Ectodermal cell (in vitro differentiated cells): ENCODE measurements around the gene IMPA2.
"Not testable (repeated sequence)": the region's sequence is repeated elsewhere in the genome, so short reads cannot be mapped to it uniquely, and the experiment has no call there.

Source experiments
- H3K27ac ChIP-seq: 2 replicates; pipeline ENCODE4 v1.7.0; 2013; ENCODE audit warnings: mild to moderate bottlenecking, low read depth, low read length; ENCODE audit not compliant: insufficient read depth, poor library complexity, severe bottlenecking
- H3K27me3 ChIP-seq: 2 replicates; pipeline ENCODE4 v1.7.0; 2013; ENCODE audit warnings: mild to moderate bottlenecking, low read length; ENCODE audit not compliant: insufficient read depth, control insufficient read depth, poor library complexity, severe bottlenecking
- H3K36me3 ChIP-seq: one replicate; pipeline ENCODE4 v1.7.0; 2013; ENCODE audit warnings: low read length; ENCODE audit not compliant: control insufficient read depth, insufficient read depth
- H3K4me1 ChIP-seq: one replicate; pipeline ENCODE4 v1.7.0; 2013; ENCODE audit warnings: low read length; ENCODE audit not compliant: control insufficient read depth, insufficient read depth
- H3K4me3 ChIP-seq: 2 replicates; pipeline ENCODE4 v1.7.0; 2013; ENCODE audit warnings: low read depth, low read length, control low read depth; ENCODE audit not compliant: insufficient read depth
- H3K9me3 ChIP-seq: 2 replicates; pipeline ENCODE4 v1.7.0; 2013; ENCODE audit warnings: mild to moderate bottlenecking, low read length, moderate library complexity; ENCODE audit not compliant: control insufficient read depth
- WGBS, 2 experiments: methylation state at CpG; one replicate each; pipeline ENCODE4 v1.1.7; 2013; ENCODE audit warnings: missing lambda C conversion rate in 2 of 2; 5-methylcytosine and 5-hydroxymethylcytosine counted together

IMPA2 gene

DNA sequence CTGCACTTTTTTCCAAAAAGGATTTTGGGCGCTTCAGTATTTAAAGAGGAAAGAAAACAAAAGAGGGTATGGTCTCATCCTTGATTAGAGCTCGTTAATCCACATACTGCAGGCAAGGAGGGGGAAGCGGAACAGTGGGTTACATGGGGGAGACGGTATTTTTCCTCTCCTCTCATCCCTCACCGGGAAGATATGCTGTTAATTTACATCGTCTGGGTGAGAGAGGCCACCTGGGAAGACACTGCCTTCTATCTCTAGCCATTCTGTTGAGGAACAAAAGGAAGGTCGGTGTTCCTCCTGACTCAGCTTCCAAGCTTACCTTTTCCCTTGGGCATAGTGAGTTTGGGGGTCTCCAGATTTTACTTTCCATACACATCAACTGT lies 52.3 kb downstream of the IMPA2 start:
- Histone ChIP-seq H3K4me1 (no peaks in the 10 kb centered on the region), H3K4me3 (no peak overlapping the region), H3K9me3 (no peaks in the 10 kb centered on the region), H3K27me3 (peaks cover 16% of the 10 kb centered on the region), H3K27ac (no peak overlapping the region), H3K36me3 (peaks cover 20% of the 10 kb centered on the region)
- 68 to 75% methylated on average over 7 of the region's 7 CpGs for WGBS, 2 experiments

DNA sequence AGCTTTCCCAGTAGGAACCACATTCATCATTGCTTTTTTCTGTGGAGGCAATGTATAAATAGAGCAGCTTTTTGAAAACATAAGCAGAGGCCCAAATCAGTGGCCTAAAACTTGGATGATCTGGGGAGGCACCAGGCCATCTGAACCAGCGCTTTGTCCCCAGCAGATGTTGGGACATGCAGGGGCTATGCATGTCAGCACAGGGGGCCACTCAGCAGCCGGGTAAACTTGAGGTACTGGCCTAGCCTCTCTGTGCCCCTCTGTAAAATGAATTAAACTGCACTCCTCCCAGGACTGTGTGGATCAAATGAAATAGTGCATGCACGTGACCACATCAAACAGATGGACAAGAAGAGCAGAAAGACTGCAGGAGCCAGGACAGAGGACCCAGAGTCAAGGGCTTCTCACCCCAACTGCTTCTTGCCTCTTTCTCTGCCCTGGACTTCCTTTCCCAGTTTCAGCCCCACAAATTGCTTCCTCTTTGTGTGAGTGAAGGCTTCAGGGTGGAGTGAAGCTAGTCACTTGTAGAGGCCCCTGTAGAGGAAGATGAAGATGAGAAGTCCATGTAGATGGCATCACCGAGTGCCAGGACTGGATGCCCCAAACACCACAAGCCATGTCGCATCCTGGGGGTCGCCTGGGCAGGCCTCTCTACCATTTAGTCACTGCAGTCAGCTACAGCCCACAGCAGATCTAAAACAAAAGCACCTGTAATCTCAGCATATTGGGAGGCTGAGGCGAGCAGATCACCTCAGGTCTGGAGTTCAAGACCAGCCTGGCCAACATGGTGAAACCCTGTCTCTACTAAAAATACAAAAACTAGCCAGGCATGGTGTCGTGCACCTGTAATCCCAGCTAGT lies 53.2 kb downstream of the IMPA2 start:
- Histone ChIP-seq H3K36me3 (peaks cover 19% of the 10 kb centered on the region), H3K9me3 (no peaks in the 10 kb centered on the region), H3K27me3 (peaks cover 21% of the 10 kb centered on the region), H3K4me1 (no peaks in the 10 kb centered on the region), H3K4me3 (no peak overlapping the region), H3K27ac (no peak overlapping the region)
- 91 to 92% methylated on average over 8 of the region's 8 CpGs for WGBS, 2 experiments

DNA sequence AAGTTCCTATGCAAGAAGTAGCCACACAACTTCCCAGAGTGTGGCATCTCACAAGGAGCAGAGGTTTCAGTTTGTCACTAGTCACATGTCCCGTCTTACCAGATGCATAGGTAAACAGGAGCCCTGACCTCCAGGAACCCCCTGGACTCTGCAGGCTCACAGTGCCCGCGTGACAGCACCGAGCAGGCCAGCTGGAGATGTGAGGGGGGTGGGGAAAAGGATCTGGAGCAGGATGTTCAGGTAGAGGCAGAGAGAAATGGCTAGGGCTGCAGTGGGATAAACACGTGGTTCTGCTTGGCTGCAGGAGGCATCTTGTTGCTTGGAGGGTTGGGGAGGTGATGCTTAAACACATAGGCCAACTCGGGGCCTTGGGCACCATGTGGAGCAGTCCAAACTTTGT lies 54.2 kb downstream of the IMPA2 start:
- no peak overlapping the region for H3K27ac ChIP-seq

DNA sequence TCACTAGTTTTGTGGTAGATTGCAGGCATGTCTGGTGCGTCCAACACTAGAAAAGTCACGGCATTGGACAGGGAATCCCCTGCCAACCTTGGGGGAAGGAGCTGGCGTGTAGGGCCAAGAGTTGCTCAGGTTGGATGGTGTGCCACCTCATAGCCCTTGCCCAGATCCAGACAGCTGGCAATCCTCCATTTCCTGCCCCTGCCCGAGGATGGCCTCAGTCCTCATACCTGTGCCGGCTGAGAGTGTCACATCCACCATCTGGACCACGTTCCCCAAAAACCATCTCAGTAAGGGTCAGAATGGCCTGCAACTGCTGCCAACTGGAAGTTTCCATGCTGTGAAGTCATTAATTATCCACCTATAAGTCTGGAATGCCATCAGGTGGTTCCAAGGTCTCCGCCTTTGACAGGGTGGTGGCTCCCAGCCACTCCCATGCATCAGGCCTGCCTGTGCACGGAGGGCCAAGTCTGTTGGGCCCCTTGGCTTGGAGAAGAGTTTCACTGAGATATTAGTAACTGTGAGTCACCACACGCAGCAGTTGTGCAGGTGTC lies 55.0 kb downstream of the IMPA2 start:
- H3K9me3 ChIP-seq: no peaks in the 10 kb centered on the region
- no peaks in the 10 kb centered on the region for H3K4me1 ChIP-seq
- H3K4me3 ChIP-seq: no peak overlapping the region
- H3K36me3 ChIP-seq: peaks cover 2% of the 10 kb centered on the region
- WGBS, 2 experiments: 64 to 66% methylated on average over 9 of the region's 9 CpGs
- no peak overlapping the region for H3K27ac ChIP-seq
- peaks cover 24% of the 10 kb centered on the region for H3K27me3 ChIP-seq

More for the DNA sequence above, 54.2 kb downstream of the IMPA2 start:
- peaks cover 10% of the 10 kb centered on the region for H3K36me3 ChIP-seq
- H3K9me3 ChIP-seq: no peaks in the 10 kb centered on the region
- H3K4me1 ChIP-seq: no peaks in the 10 kb centered on the region
- peaks cover 24% of the 10 kb centered on the region for H3K27me3 ChIP-seq
- no peak overlapping the region for H3K4me3 ChIP-seq
- WGBS, 2 experiments: 82 to 83% methylated on average over 6 of the region's 6 CpGs

DNA sequence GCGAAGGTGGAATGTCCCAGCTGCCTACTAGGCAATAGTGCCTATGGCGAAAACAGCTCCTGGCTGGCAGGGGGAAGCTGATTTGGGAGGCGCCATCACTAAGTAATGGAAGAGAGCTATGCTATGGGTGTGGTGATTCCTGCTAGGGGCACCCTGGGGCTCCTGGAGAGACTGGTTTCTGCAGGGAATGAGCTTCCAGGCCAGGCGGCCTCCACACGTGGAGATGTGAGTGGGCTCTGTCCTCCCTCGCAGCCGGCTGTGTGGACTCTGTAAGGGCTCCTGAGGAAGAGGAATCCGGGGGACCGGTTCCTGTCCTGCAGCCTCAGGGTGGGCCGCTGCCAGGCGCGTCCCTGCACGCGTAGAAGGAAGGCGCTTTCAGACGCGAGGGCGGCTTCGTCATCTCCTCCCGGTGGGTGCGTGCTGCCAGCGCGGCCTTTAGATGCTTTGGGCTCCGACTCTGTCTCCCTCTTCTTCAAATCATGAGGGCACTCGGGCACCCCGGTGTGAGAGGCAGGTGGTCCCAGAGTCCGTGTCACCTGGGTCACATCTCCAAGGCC lies 56.9 kb downstream of the IMPA2 start:
- WGBS, 2 experiments: 26% methylated on average over 27 of the region's 27 CpGs
- H3K9me3 ChIP-seq: no peaks in the 10 kb centered on the region
- peak overlapping the region; percentile 61 for H3K4me3 ChIP-seq
- H3K4me1 ChIP-seq: no peaks in the 10 kb centered on the region
- H3K27ac ChIP-seq: no peak overlapping the region
- H3K27me3 ChIP-seq: peaks cover 24% of the 10 kb centered on the region
- no peaks in the 10 kb centered on the region for H3K36me3 ChIP-seq

DNA sequence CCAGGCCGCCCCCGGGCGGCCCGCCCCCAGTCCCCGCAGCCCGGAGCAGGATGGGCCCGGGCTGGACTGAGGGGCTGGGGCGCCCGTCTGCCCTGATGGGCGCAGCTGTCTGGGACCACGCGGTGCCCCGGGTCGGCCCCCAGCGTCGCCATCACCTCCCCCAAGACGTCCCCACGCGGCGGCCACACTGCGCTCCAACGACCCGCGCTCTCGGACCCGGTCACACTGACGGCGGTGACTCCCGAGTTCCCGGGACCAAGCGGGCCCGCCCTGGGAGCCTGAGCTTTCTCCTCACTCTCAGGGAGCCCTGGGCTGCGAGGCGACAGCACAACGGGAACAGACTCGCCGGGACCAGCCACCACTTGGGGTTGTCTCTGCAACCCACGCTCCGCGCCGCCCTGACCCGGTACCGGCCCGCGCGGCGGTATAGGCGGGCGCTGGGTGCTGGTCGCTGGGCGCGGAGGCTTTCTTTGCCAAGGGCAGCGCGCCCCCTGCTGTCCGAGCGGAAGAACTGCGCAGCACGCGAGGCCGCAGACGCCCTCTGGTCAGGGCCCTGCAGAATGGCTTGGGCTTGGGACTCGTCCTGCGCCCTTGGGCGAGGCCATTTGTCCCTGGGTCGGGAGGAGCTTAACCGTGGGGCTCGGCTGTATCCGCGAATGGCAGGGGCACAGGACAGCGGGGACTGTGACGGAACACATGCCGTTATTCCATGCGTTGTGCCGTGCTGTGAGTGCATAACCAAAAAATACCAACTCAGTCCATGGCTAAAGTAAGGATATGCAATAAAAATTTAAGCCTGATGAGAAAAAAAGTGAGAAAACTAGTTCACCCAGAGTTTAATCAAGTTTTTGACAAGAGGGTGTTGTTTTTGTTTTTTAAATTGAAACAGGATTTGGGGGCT lies 57.6 kb downstream of the IMPA2 start:
- no peaks in the 10 kb centered on the region for H3K36me3 ChIP-seq
- H3K9me3 ChIP-seq: no peaks in the 10 kb centered on the region
- H3K4me1 ChIP-seq: no peaks in the 10 kb centered on the region
- WGBS, 2 experiments: 1% methylated on average over 74 of the region's 74 CpGs
- H3K27me3 ChIP-seq: peaks cover 24% of the 10 kb centered on the region
- peak overlapping the region; percentile 61 for H3K4me3 ChIP-seq
- H3K27ac ChIP-seq: no peak overlapping the region

DNA sequence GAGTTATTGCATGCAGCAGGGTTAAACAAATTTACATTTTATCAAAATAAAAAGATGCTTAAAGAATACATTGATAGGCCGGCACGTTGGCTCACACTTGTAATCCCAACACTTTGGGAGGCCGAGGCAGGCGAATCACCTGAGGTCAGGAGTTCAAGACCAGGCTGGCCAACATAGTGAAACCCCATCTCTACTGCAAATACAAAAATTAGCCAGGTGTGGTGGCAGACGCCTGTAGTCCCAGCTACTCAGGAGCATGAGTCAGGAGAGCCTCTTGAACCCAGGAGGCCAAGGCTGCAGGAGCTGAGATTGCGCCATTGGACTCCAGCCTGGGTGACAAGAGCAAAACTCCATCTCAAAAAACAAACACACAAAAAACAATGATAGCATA lies 58.2 kb downstream of the IMPA2 start:
- H3K27ac ChIP-seq, H3K4me3 ChIP-seq, H3K9me3 ChIP-seq, H3K4me1 ChIP-seq, H3K36me3 ChIP-seq: not testable (repeated sequence)
- peaks cover 24% of the 10 kb centered on the region for H3K27me3 ChIP-seq
- WGBS, 2 experiments: 73 to 76% methylated on average over 6 of the region's 6 CpGs

DNA sequence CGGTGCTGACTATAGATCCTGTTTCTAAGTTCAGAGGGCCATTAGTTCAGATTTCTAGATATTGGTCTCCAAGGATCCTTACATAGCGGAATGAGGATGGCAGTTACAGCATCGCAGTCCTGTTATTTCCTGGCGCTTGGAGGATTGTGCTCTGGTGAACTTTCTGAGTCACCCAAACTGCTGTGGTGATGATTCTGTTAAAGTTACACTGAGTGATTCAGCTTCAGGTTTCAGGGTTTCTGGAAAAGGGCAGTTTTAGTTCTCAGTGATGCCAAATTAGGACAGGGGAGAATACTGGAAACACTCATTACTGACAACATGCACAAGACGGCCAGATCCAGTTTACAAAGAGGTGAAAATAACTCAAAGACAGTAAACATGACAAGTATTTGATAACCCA lies 60.3 kb downstream of the IMPA2 start:
- H3K27ac ChIP-seq: no peak overlapping the region
- H3K9me3 ChIP-seq: no peaks in the 10 kb centered on the region
- WGBS, 2 experiments: 72 to 78% methylated on average over 5 of the region's 5 CpGs
- H3K4me1 ChIP-seq: no peaks in the 10 kb centered on the region
- no peaks in the 10 kb centered on the region for H3K36me3 ChIP-seq
- peaks cover 24% of the 10 kb centered on the region for H3K27me3 ChIP-seq
- no peak overlapping the region for H3K4me3 ChIP-seq

DNA sequence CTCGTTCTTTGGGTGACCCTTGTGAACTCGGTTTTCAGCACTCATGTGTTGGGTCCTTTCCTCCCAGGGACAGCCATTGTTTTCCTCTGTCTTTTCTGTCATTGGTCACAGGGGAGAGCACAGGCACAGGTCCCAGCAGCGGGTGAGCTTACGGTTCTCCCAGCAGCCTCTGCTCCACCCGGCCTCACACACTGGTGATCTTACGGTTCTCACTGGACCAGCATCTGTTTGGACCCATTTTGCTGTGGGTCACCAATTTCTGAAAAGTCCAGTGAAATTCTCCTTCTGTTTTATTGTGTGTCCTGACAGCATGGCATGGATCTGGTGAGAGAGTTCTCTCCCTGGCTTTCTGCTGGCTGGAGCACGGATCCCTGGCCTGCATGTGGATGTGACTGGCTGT lies 62.5 kb downstream of the IMPA2 start:
- H3K27me3 ChIP-seq: peaks cover 7% of the 10 kb centered on the region
- no peak overlapping the region for H3K4me3 ChIP-seq
- H3K36me3 ChIP-seq: no peaks in the 10 kb centered on the region
- H3K27ac ChIP-seq: no peak overlapping the region
- WGBS, 2 experiments: 81 to 82% methylated on average over 7 of the region's 7 CpGs
- no peaks in the 10 kb centered on the region for H3K9me3 ChIP-seq
- H3K4me1 ChIP-seq: no peaks in the 10 kb centered on the region

DNA sequence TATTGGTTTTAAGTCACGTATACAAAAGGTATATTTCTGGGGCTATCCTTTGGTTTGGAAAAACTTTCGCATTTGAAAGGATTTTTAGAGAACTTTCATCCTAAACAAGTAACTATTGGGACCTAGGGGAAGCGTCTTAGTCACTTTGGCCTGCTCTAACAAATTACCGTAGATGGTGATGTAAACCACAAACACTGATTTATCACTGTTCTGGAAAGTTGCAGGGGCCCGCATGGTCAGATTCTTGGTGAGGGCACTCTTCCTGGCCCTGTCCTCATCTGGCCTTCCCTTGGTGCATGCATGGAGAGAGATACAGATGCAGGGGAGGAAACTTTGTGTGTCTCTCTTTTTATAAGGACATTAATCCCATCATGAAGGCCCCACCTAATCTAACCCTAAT lies 63.3 kb downstream of the IMPA2 start:
- Histone ChIP-seq H3K4me3 (no peak overlapping the region), H3K27me3 (peaks cover 3% of the 10 kb centered on the region), H3K27ac (no peak overlapping the region), H3K4me1 (no peaks in the 10 kb centered on the region), H3K9me3 (no peaks in the 10 kb centered on the region), H3K36me3 (no peaks in the 10 kb centered on the region)
- WGBS, 2 experiments: 85 to 89% methylated on average over 5 of the region's 5 CpGs
